GM06990 (cell line): Measurements from ENCODE around the gene OGDHL.

Experiments
- DNase-seq: peaks from one replicate; pipeline ENCODE4 v3.0.0-alpha.2; 2011; ENCODE audit not compliant: insufficient read length; ENCODE audit errors: extremely low read depth
- H3K27me3 ChIP-seq: replicated peaks from 2 replicates; pipeline ENCODE4 v1.6.0; 2011; ENCODE audit warnings: low read length; ENCODE audit not compliant: control insufficient read depth, insufficient read depth
- H3K36me3 ChIP-seq: 2 replicates; pipeline ENCODE4 v1.5.1; 2011; ENCODE audit warnings: low read length; ENCODE audit not compliant: control insufficient read depth, insufficient read depth
- H3K4me3 ChIP-seq: replicated peaks from 2 replicates; pipeline ENCODE4 v1.5.1; 2011; ENCODE audit warnings: low read depth, mild to moderate bottlenecking, control low read depth, low read length
- TF ChIP-seq, protein P1 (sequence below): IDR thresholded peaks from 2 replicates; pipeline ENCODE4 v1.5.1; 2011; ENCODE audit warnings: low read length, control low read depth, mild to moderate bottlenecking, inconsistent platforms; ENCODE audit not compliant: insufficient read depth, poor library complexity, severe bottlenecking

Gene OGDHL

DNA sequence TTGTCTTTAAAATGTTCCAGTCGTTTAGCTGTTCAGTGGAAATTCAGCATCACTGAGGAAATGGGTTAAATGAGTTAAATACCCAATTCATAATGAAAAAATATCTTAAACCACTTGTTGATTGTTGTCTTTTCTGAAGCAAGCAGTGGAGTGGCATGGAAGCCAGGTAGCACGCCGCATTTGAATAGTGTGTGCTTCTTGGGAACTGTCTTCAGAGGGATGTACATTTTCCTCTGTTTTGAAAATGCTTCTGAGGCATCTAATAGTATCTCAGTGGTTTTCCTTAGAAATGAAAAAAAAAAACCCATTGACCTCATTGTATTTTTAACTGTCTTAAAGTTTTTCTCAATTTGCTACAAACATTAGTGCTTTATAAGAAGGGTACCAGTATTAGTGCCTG lies 54.5 kb downstream of the OGDHL start:
- Histone ChIP-seq H3K27me3 (no peaks in the 10 kb centered on the region; the same call in none of the 2 replicates), H3K4me3 (no peak overlapping the region), H3K36me3 (no peaks in the 10 kb centered on the region)
- no peak for DNase-seq
- TF ChIP-seq, protein P1, sequence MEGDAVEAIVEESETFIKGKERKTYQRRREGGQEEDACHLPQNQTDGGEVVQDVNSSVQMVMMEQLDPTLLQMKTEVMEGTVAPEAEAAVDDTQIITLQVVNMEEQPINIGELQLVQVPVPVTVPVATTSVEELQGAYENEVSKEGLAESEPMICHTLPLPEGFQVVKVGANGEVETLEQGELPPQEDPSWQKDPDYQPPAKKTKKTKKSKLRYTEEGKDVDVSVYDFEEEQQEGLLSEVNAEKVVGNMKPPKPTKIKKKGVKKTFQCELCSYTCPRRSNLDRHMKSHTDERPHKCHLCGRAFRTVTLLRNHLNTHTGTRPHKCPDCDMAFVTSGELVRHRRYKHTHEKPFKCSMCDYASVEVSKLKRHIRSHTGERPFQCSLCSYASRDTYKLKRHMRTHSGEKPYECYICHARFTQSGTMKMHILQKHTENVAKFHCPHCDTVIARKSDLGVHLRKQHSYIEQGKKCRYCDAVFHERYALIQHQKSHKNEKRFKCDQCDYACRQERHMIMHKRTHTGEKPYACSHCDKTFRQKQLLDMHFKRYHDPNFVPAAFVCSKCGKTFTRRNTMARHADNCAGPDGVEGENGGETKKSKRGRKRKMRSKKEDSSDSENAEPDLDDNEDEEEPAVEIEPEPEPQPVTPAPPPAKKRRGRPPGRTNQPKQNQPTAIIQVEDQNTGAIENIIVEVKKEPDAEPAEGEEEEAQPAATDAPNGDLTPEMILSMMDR, result no peak

DNA sequence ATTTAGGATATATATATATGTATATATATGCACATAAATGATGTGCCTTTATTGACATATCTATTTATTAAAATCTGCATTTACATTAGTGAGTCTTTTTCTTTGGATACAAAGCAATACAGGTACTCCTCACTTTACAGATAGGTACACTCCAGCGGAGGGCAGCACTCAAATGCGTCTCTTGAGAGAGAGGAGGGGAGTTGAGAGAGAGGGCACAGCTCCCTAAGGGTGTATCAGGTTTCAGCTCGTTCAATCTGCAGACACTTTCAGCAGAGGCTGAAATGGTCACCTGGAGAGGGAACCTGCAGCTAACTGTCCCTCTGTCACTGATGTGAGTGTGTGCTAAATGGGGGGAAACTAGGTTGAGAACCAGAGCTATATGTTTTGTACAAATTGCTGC lies 61.1 kb downstream of the OGDHL start:
- Histone ChIP-seq H3K4me3 (no peak overlapping the region), H3K36me3 (no peaks in the 10 kb centered on the region), H3K27me3 (no peaks in the 10 kb centered on the region; the same call in 1 of the 2 replicates)
- no peak for DNase-seq
- TF ChIP-seq, protein P1, result no peak

DNA sequence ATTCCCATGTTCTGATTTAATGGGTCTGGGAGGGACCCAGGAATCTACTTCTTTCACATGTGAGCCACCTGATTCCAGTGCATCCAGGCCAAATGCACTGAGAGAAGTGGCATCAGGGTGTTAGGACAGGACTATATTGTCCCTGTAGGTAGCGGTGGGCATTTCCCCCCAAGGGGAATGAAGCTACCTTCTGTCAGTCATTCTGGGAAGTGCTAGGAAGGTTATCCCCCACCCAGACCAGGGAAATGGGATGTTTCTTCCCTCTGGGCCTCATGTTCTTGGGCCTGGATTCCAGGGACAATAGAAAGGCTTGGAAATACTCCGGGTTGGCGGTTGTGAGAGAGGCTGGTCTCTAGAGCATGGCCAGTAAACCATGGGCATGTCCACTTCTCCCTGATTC lies 61.9 kb downstream of the OGDHL start:
- Histone ChIP-seq H3K4me3 (no peak overlapping the region), H3K27me3 (no peaks in the 10 kb centered on the region; the same call in 1 of the 2 replicates), H3K36me3 (no peaks in the 10 kb centered on the region)
- DNase-seq, result no peak
- TF ChIP-seq, protein P1, result no peak

DNA sequence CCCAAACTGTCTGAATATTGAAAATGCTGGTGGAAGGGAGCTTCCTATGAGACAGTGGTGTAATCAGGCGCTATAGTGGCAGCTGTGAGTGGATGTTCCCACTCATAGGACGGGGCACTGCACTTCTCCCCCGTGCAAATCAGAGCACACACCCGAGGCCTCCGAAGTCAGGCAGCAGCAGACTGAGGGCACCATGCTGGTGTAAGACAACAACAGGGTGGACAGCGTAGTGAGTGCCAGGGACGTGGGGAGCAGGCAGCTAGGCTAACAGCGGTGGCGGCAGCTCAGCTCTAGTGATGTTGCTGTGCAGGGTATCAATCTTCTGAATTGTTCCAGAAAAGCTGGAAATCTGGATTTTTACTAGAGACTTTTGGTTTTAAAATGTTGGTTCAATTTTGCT lies 63.4 kb downstream of the OGDHL start:
- H3K27me3 ChIP-seq, result no peaks in the 10 kb centered on the region; the same call in 1 of the 2 replicates
- no peaks in the 10 kb centered on the region for H3K36me3 ChIP-seq
- no peak for DNase-seq
- no peak overlapping the region for H3K4me3 ChIP-seq
- TF ChIP-seq, protein P1, result no peak

DNA sequence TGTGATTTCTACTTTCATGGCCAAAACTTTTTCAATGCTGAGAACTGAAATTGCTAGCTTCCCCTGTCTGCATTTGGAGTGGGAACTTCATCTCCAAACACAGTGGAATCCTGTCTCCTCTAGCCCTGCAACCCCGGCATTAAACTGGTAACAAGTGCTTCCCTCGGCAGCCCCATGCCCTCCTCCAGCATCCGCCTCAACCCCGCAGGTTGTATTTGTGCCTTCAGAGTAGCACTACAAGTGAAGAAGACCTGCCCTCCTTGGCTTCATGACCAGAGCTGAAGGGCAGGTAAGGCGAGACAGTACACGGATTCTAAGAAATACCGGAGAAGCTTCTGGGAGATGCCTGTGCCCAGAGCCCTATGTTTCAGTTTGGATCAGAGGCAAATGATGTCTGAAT lies 65.8 kb downstream of the OGDHL start:
- no peak for DNase-seq
- Histone ChIP-seq H3K4me3 (no peak overlapping the region), H3K36me3 (no peaks in the 10 kb centered on the region), H3K27me3 (no peaks in the 10 kb centered on the region; the same call in 1 of the 2 replicates)
- TF ChIP-seq, protein P1, result no peak

DNA sequence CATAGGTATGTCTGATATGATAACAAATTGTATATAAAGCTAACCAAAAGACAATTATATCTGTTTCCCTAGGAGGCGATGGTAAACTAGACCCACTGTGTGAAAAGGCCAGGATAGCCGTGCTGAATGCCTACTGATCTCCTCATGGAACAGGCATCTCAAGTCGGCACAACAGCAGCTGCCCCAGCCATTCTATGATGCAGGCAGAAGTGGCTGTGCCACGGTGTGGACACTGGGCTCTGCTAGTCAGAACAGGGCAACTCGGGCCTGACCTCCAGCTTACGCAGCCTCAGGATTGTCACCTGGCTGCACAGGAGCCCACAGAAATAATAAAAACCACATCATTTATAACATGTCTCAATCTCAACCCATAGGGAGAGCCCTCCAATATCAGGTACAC lies 67.7 kb downstream of the OGDHL start:
- Histone ChIP-seq H3K4me3 (no peak overlapping the region), H3K27me3 (no peaks in the 10 kb centered on the region; the same call in none of the 2 replicates), H3K36me3 (no peaks in the 10 kb centered on the region)
- DNase-seq, result no peak
- TF ChIP-seq, protein P1, result no peak
